ENCODE results near the gene MLKL. TPM values are rescaled to one million over a fixed set of nuclear protein-coding genes. Genes with fewer than 3 reads are reported as not detected.

Gene MLKL
- total RNA-seq, 4 donors from 2014 or later, result 1.9 to 4.8 (median 3.8) TPM

DNA sequence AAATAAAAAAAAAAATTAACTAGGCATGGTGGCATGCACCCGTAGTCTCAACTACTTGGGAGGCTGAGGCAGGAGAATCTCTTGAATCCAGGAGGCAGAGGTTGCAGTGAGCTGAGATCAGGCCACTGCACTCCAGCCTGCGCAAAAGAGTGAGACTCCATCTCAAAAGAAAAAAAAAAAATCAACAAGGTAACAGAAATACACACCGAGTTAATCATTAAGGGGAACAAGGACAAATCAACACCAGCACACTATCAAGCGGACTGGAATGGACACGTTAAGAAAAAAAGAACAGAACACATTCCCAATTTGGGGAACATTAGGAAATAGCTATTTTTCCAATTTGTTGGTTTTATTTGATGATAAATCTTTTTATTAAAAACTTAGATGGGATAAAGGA lies 65.4 kb downstream of the MLKL start:
- no peak for DNase-seq (ENCODE audit: low spot score in 2 of 2)

DNA sequence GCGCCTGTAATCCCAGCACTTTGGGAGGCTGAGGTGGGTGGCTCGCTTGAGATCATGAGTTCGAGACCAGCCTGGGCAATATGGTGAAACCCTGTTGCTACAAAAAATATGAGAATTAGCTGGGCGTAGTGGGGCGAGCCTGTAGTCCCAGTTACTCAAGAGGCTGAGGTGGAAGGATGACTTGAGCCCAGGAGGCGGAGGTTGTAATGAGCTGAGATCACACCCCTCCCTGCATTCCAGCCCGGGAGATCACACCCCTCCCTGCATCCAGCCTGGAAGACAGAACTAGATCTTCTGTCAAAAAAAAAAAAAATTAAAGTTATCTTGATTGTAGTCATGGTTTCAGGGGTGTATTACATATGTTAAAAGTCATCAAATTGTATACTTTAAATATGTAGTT lies 67.0 kb downstream of the MLKL start:
- TF ChIP-seq, protein P1, sequence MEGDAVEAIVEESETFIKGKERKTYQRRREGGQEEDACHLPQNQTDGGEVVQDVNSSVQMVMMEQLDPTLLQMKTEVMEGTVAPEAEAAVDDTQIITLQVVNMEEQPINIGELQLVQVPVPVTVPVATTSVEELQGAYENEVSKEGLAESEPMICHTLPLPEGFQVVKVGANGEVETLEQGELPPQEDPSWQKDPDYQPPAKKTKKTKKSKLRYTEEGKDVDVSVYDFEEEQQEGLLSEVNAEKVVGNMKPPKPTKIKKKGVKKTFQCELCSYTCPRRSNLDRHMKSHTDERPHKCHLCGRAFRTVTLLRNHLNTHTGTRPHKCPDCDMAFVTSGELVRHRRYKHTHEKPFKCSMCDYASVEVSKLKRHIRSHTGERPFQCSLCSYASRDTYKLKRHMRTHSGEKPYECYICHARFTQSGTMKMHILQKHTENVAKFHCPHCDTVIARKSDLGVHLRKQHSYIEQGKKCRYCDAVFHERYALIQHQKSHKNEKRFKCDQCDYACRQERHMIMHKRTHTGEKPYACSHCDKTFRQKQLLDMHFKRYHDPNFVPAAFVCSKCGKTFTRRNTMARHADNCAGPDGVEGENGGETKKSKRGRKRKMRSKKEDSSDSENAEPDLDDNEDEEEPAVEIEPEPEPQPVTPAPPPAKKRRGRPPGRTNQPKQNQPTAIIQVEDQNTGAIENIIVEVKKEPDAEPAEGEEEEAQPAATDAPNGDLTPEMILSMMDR (IDR thresholded peaks at IDR 0.05), result no peak

More for the DNA sequence above, 65.4 kb downstream of the MLKL start:
- intact Hi-C loops (cut with DNase I; ENCODE audit: low total_unique reads), result no loop called here
- H3K4me3 ChIP-seq (ENCODE audit: low read depth, poor library complexity, severe bottlenecking), result no peak overlapping the region
- TF ChIP-seq, protein P1 (IDR thresholded peaks at IDR 0.05), result no peak
- no peak for TF ChIP-seq POLR2A (IDR thresholded peaks at IDR 0.05)
- WGBS, 2 donors, result 77 to 78% methylated on average over 5 of the region's 5 CpGs

DNA sequence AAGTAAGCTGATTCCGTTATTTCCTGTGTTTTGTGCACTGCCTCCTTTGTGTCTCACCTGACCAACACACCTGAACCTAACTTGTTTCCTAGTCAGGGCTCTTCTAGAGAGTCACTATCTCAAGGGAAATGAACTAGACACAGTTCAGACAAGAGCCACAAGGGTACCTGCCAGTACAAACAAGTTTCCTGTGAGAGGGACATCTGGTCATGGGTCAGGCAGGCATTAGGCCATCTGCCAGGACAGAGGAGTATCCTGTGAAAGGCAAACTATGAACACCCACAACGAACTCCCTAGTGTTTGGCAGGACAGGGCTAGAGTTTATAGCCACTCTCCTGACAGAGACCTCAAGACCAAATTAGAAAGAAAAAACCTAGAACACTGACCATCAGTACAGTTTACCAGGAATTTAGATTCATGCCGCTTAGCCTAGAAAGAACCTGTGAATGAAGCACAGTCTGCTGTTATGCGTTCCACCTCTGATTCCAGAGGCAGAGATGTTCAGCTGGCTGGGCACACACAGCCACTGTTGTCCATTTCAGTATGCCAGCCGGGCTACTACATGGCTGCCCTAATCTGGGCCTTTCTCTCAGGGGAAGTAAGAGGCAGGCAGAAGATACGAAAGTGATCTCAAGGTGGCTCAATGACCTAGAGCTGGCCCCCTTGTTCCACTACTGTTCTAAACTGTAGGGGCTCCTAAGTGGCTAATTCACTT lies 73.0 kb downstream of the MLKL start:
- intact Hi-C loops (cut with DNase I; ENCODE audit: low total_unique reads), result no loop called here
- TF ChIP-seq, protein P1 (IDR thresholded peaks at IDR 0.05), result no peak
- no peak for TF ChIP-seq POLR2A (IDR thresholded peaks at IDR 0.05)
- DNase-seq (ENCODE audit: low spot score in 2 of 2), result no peak
- 85 to 86% methylated on average over 6 of the region's 6 CpGs for WGBS, 2 donors
- H3K4me3 ChIP-seq (ENCODE audit: low read depth, poor library complexity, severe bottlenecking), result no peak overlapping the region

More for the DNA sequence above, 67.0 kb downstream of the MLKL start:
- intact Hi-C loops (cut with DNase I; ENCODE audit: low total_unique reads), result no loop called here
- no peak for DNase-seq (ENCODE audit: low spot score in 2 of 2)
- 73 to 80% methylated on average over 7 of the region's 7 CpGs for WGBS, 2 donors
- no peak overlapping the region for H3K4me3 ChIP-seq (ENCODE audit: low read depth, poor library complexity, severe bottlenecking)

DNA sequence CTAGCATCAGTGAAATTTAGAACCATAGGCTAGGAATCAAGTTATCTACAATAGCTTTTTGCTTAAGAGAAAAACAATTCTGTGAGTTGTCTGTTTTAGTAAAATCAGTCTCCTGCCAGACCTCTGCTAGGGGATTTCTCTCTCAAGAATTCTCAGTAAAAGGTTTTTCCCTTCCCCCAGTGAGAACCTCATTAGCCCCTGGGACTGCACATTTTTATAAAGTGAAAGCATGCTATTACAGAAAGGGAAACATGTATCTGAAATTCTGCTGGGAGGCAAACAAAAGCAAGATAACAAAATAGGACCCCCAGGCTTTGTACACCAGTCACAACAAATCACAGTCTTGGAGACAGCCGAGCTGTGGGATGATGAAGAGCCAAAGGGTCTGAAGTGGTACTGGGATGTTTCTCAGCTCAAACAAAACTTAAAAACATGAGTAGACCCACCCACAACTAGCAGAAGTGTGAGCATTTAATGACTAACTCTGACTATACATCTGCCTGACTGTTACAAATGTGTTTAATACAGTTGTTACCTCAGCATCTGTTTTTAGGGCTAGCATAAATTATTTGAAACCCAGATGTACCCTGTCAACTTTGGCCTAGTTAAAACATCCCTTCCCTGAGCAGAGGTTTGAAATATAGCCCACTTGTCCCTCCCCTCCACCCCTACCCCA lies 73.8 kb downstream of the MLKL start:
- TF ChIP-seq, protein P1 (IDR thresholded peaks at IDR 0.05), result no peak
- TF ChIP-seq POLR2A (IDR thresholded peaks at IDR 0.05), result no peak
- 0% methylated on average over 1 of the region's 1 CpG for WGBS, 2 donors

DNA sequence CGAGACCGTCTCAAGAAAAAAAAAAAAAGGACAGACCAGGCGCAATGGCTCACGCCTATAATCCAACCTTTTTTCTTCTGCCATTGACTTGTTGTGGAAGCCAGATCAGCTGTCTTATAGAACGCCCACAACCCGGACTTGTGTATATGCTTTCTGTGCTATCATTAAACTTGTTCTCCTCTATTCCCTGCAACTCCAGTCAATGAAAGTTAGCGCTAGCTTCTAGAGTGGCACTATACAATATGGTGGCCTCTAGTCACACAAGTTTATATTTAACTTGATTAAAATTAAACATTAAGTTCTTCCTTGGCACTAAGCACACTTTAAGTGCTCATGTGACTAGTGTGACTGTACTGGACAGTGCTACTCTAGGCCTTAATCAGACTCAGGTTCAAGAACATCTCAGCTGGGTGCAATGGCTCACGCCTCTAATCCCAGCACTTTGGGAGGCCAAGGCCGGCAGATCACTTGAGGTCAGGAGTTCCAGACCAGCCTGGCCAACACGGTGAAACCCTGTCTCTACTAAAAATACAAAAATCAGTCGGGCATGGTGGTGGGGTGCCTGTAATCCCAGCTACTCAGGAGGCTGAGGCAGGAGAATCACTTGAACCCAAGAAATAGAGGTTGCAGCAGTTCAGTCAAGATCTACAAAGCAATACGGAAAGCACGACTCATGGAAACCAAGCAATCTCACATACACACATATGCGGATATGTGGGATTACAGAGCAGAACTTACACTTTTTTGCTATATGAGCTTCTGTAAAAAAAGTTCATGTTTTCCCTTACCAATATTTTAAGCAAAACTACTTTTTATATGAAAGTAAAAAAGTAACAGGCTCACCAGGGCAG lies 74.9 kb downstream of the MLKL start:
- DNase-seq (ENCODE audit: low spot score in 2 of 2), result no peak
- intact Hi-C loops (cut with DNase I; ENCODE audit: low total_unique reads), result no loop called here
- no peak for TF ChIP-seq POLR2A (IDR thresholded peaks at IDR 0.05)
- TF ChIP-seq, protein P1 (IDR thresholded peaks at IDR 0.05), result no peak
- H3K4me3 ChIP-seq (ENCODE audit: low read depth, poor library complexity, severe bottlenecking), result no peak overlapping the region
- 93 to 95% methylated on average over 14 of the region's 14 CpGs for WGBS, 2 donors

More for the DNA sequence above, 73.8 kb downstream of the MLKL start:
- H3K4me3 ChIP-seq (ENCODE audit: low read depth, poor library complexity, severe bottlenecking), result no peak overlapping the region
- no peak for DNase-seq (ENCODE audit: low spot score in 2 of 2)
- intact Hi-C loops (cut with DNase I; ENCODE audit: low total_unique reads), result no loop called here

Measured in lower leg skin (tissue), 4 donors.